Stomach smooth muscle (tissue), 2 donors: ENCODE data around the gene BNIP3.

Source experiments
- H3K27ac ChIP-seq: one replicate; pipeline ENCODE4 v1.7.0; 2013; ENCODE audit warnings: mild to moderate bottlenecking, low read length, inconsistent platforms
- H3K27me3 ChIP-seq, 2 donors: one replicate each; pipeline ENCODE4 v1.7.0; 2013; ENCODE audit warnings: low read length in 2 of 2; ENCODE audit not compliant: insufficient read depth in 2 of 2, control insufficient read depth in 1 of 2
- H3K36me3 ChIP-seq, 2 donors: one replicate each; pipeline ENCODE4 v1.7.0; 2013; ENCODE audit warnings: low read length in 2 of 2; ENCODE audit not compliant: control insufficient read depth in 2 of 2, insufficient read depth in 2 of 2
- H3K4me1 ChIP-seq: one replicate; pipeline ENCODE4 v1.7.0; 2013; ENCODE audit warnings: low read length; ENCODE audit not compliant: control insufficient read depth, insufficient read depth
- H3K4me3 ChIP-seq, 2 donors: one replicate each; pipeline ENCODE4 v1.7.0; 2013; ENCODE audit warnings: low read length in 2 of 2
- H3K9ac ChIP-seq, 2 donors: one replicate each; pipeline ENCODE4 v1.7.0; 2013; ENCODE audit warnings: low read length in 2 of 2, mild to moderate bottlenecking in 1 of 2
- H3K9me3 ChIP-seq, 2 donors: one replicate each; pipeline ENCODE4 v1.7.0; 2013; ENCODE audit warnings: low read length in 2 of 2; ENCODE audit not compliant: control insufficient read depth in 2 of 2
- donor health status: healthy.
- donor health status: Pancreatic carcinoma.

BNIP3 gene

GRCh38 chr10:132002004-132002403, 20.3 kb upstream of the BNIP3 start:
- Histone ChIP-seq H3K36me3 (no peaks in the 10 kb centered on the region), H3K27me3 (peaks cover 0 to 2% of the 10 kb centered on the region in 2 donors), H3K4me1 (peaks cover 16% of the 10 kb centered on the region), H3K9ac (no peak overlapping the region), H3K9me3 (no peaks in the 10 kb centered on the region), H3K27ac (no peak overlapping the region), H3K4me3 (no peak overlapping the region)

- Histone ChIP-seq H3K9ac (no peak overlapping the region), H3K4me1 (peaks cover 22% of the 10 kb centered on the region), H3K27ac (no peak overlapping the region), H3K36me3 (no peaks in the 10 kb centered on the region), H3K9me3 (no peaks in the 10 kb centered on the region), H3K4me3 (peak overlapping the region in 1 of 2 donors; percentile 35), H3K27me3 (peaks cover 0 to 2% of the 10 kb centered on the region in 2 donors)
These were observed 19.7 kb upstream of the BNIP3 start for GRCh38 chr10:132001238-132001972.

DNA sequence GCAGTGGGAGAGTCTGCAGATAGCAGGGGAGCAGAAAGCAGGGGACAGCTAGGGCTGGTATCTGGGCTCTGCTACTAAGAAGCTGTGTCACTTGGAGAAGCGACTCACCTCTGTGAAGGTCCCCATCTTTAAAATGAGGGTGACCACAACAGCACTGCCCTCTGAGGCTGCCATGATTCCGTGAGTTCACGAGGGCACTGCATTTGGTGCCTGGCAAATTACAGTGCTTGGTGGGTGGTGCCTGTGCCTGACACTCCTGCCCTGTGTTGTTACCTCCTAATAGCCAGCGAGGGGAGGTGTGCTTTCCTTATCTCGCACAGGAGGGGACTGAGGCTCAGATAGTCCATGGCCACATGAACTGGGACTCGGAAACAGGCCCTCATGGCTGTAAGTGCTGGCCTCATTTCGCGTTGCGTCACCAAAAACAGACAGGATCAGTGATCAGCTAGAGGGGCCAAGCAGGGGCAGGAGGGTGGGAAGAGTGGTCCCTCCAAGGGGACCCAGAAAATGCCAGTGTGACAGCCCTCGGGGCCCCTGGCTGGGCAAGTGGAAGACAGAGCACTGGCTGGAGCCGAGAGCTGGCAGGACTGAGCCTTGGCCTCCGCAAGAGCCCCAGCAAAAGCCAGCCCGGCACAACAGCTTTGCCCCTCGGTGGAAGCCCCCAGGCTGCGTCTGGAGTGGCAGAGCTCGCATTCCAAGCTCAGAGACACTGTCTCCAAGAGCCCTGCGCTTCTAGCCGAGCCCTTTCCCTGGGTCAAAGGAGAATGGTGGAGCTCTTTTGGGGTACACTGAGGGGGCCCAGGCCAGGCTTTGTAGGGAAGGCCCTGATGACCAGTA, 17.3 kb upstream of the BNIP3 start:
- Histone ChIP-seq H3K9me3 (no peaks in the 10 kb centered on the region), H3K4me1 (peaks cover 23% of the 10 kb centered on the region), H3K9ac (no peak overlapping the region), H3K27ac (no peak overlapping the region), H3K27me3 (peaks cover 0 to 2% of the 10 kb centered on the region in 2 donors), H3K36me3 (no peaks in the 10 kb centered on the region), H3K4me3 (no peak overlapping the region)

- no peak overlapping the region for H3K9ac ChIP-seq
- no peaks in the 10 kb centered on the region for H3K36me3 ChIP-seq
- H3K27me3 ChIP-seq, result no peaks in the 10 kb centered on the region
- peaks cover 23% of the 10 kb centered on the region for H3K4me1 ChIP-seq
- H3K27ac ChIP-seq, result peak overlapping the region; percentile 73
- H3K4me3 ChIP-seq, result peak overlapping the region in 1 of 2 donors; percentile 47
- no peaks in the 10 kb centered on the region for H3K9me3 ChIP-seq
These were observed 16.5 kb upstream of the BNIP3 start for GRCh38 chr10:131998050-131998844.

- Histone ChIP-seq H3K9me3 (no peaks in the 10 kb centered on the region), H3K36me3 (no peaks in the 10 kb centered on the region), H3K27ac (peak overlapping the region; percentile 73), H3K4me1 (peaks cover 23% of the 10 kb centered on the region), H3K4me3 (peak overlapping the region in 1 of 2 donors; percentile 47), H3K9ac (no peak overlapping the region), H3K27me3 (no peaks in the 10 kb centered on the region)
These were observed 15.8 kb upstream of the BNIP3 start for GRCh38 chr10:131997366-131998049.

GRCh38 chr10:131996466-131997365, 15.0 kb upstream of the BNIP3 start:
- H3K27ac ChIP-seq, result peak overlapping the region; percentile 18

GRCh38 chr10:131994435-131994834, 12.7 kb upstream of the BNIP3 start:
- Histone ChIP-seq H3K4me1 (peaks cover 21% of the 10 kb centered on the region), H3K9ac (no peak overlapping the region), H3K27ac (no peak overlapping the region), H3K9me3 (no peaks in the 10 kb centered on the region), H3K4me3 (no peak overlapping the region), H3K36me3 (no peaks in the 10 kb centered on the region), H3K27me3 (no peaks in the 10 kb centered on the region)

More at GRCh38 chr10:131996466-131997365, 15.0 kb upstream of the BNIP3 start:
- Histone ChIP-seq H3K9me3 (no peaks in the 10 kb centered on the region), H3K4me1 (peaks cover 21% of the 10 kb centered on the region), H3K4me3 (no peak overlapping the region), H3K9ac (no peak overlapping the region), H3K36me3 (no peaks in the 10 kb centered on the region), H3K27me3 (no peaks in the 10 kb centered on the region)

GRCh38 chr10:131993275-131993674, 11.6 kb upstream of the BNIP3 start:
- Histone ChIP-seq H3K4me3 (no peak overlapping the region), H3K9ac (no peak overlapping the region)

GRCh38 chr10:131991726-131992125, 10.0 kb upstream of the BNIP3 start:
- Histone ChIP-seq H3K9ac (no peak overlapping the region), H3K27ac (no peak overlapping the region), H3K27me3 (no peaks in the 10 kb centered on the region), H3K36me3 (no peaks in the 10 kb centered on the region), H3K9me3 (no peaks in the 10 kb centered on the region), H3K4me3 (no peak overlapping the region), H3K4me1 (peaks cover 5% of the 10 kb centered on the region)

More at GRCh38 chr10:131993275-131993674, 11.6 kb upstream of the BNIP3 start:
- Histone ChIP-seq H3K27ac (no peak overlapping the region), H3K27me3 (no peaks in the 10 kb centered on the region), H3K36me3 (no peaks in the 10 kb centered on the region), H3K4me1 (peaks cover 20% of the 10 kb centered on the region), H3K9me3 (no peaks in the 10 kb centered on the region)
